Neural crest cell (in vitro differentiated cells): ENCODE results near the gene CCDC171. TPM values are rescaled to one million over a fixed set of nuclear protein-coding genes. Genes with fewer than 3 reads are reported as not detected.

Experiments
- DNase-seq: peaks from one replicate; pipeline ENCODE4 v3.0.0; 2021; ENCODE audit warnings: low read depth, mixed read lengths, low spot score
- H3K27ac Mint-ChIP-seq: one replicate; pipeline ENCODE4 v1.8.0; 2021; ENCODE audit warnings: mild to moderate bottlenecking, mixed read lengths; ENCODE audit not compliant: unreplicated experiment
- H3K27me3 Mint-ChIP-seq: 2 replicates; pipeline ENCODE4 v1.8.0; 2021; ENCODE audit warnings: low read depth, mild to moderate bottlenecking, mixed read lengths
- H3K36me3 Mint-ChIP-seq: 2 replicates; pipeline ENCODE4 v1.8.0; 2021; ENCODE audit warnings: low read depth, mild to moderate bottlenecking, mixed read lengths
- H3K4me1 Mint-ChIP-seq: 2 replicates; pipeline ENCODE4 v1.8.0; 2021; ENCODE audit warnings: mixed read lengths
- H3K4me3 Mint-ChIP-seq: one replicate; pipeline ENCODE4 v1.8.0; 2021; ENCODE audit warnings: mild to moderate bottlenecking, mixed read lengths
- H3K9me3 Mint-ChIP-seq: 2 replicates; pipeline ENCODE4 v1.8.0; 2021; ENCODE audit warnings: mixed read lengths
- total RNA-seq: library from RNA; stranded (reverse); gene quantifications from 2 replicates; pipeline ENCODE4 v1.2.1, GENCODE V29; 2021
- TF ChIP-seq, protein P1 (sequence below): fragments of 200-600 bp; sonication (generic); conservative IDR thresholded peaks from 2 replicates; pipeline ENCODE4 v1.5.0; 2021; ENCODE audit warnings: antibody characterized with exemption, mild to moderate bottlenecking

Gene CCDC171
- total RNA-seq, 1 donor from 2014 or later: 6.1 TPM

DNA sequence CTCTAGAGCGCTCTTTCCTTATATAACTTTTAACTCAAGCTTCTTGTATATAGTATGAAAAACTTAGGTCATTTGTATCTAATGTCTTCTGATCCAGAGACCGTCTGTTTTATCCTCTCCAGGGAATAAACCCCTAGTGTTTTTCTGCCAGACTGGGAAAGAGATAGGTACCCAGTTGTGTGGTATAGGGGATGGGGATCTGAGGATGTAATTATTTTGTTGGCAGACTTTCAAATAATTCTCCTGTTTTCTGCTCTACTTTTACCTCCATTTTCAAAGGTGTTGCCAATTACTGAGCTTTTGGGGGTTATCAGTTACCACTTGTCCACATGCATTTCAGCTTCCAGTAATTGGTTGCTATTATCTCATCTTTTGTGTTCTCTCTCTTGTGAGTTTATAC lies 17.9 kb downstream of the CCDC171 start:
- Mint-ChIP-seq H3K36me3 (peaks cover 5% of the 10 kb centered on the region), H3K27me3 (no peaks in the 10 kb centered on the region), H3K9me3 (peaks cover 6% of the 10 kb centered on the region), H3K4me1 (no peaks in the 10 kb centered on the region), H3K27ac (no peak overlapping the region), H3K4me3 (no peak overlapping the region)
- DNase-seq: no peak
- TF ChIP-seq, protein P1, sequence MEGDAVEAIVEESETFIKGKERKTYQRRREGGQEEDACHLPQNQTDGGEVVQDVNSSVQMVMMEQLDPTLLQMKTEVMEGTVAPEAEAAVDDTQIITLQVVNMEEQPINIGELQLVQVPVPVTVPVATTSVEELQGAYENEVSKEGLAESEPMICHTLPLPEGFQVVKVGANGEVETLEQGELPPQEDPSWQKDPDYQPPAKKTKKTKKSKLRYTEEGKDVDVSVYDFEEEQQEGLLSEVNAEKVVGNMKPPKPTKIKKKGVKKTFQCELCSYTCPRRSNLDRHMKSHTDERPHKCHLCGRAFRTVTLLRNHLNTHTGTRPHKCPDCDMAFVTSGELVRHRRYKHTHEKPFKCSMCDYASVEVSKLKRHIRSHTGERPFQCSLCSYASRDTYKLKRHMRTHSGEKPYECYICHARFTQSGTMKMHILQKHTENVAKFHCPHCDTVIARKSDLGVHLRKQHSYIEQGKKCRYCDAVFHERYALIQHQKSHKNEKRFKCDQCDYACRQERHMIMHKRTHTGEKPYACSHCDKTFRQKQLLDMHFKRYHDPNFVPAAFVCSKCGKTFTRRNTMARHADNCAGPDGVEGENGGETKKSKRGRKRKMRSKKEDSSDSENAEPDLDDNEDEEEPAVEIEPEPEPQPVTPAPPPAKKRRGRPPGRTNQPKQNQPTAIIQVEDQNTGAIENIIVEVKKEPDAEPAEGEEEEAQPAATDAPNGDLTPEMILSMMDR: no peak

DNA sequence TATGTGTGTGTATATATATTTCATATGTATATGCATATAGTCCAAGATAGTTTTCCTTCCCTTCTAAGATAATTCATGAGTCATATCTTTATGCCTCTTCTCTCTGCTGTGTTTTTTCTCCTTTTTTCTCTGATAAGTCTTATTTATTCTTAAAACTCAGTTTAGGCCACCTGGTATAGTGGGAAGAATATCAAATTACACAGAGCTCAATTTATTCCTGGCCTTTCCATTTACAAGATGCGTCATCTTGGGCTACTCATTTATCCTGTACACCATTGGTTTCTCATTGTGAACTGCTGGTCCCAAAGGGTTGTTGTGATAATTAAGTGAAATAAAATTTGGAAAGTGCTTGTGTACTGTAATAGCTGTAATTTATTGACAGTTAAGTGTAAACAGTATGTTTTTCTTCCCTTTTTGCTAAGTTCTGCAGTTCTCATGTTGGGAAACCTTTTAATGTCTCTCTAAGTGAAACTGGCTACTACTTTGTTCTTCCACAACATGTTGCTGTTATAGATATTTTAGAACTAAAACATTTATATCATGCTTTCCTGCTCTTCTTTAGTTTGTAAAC lies 19.4 kb downstream of the CCDC171 start:
- Mint-ChIP-seq H3K4me3 (no peak overlapping the region), H3K9me3 (peaks cover 6% of the 10 kb centered on the region), H3K27ac (no peak overlapping the region), H3K36me3 (peaks cover 5% of the 10 kb centered on the region), H3K4me1 (no peaks in the 10 kb centered on the region), H3K27me3 (no peaks in the 10 kb centered on the region)
- TF ChIP-seq, protein P1: no peak
- no peak for DNase-seq

DNA sequence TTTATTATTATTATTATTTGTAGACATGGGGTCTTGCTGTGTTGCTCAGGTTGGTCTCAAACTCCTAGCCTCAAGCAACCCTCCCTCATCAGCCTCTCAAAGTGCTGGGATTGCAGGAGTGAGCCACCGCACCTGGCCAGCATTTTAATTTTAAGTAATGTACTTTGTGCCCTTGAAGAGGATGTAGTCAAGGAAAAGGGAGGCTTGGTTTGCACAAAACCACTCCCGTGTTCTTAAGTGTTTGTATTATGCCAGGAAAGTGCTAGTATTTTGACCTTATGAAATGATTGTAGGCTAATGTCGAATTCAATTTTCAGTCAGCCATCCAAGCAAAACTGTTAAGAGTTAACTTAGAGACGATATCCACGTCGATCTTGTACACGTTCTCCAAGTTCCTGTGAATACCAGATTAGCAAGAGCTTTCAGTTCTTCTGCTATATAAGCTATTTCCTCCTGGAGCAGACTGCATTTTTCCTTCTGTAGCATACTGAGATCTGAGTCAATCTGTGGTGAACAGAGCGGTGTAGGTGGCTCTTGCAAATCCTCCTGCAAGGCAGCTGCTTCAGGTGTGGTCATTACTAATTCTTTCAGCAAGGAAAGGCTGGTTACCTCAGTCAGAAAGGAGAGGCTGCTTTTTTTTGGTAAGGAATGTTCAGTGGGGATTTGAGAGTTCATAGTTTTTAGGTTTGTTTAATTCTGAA lies 23.7 kb downstream of the CCDC171 start:
- H3K36me3 Mint-ChIP-seq: peaks cover 12% of the 10 kb centered on the region
- H3K4me3 Mint-ChIP-seq: no peak overlapping the region
- H3K27ac Mint-ChIP-seq: no peak overlapping the region

DNA sequence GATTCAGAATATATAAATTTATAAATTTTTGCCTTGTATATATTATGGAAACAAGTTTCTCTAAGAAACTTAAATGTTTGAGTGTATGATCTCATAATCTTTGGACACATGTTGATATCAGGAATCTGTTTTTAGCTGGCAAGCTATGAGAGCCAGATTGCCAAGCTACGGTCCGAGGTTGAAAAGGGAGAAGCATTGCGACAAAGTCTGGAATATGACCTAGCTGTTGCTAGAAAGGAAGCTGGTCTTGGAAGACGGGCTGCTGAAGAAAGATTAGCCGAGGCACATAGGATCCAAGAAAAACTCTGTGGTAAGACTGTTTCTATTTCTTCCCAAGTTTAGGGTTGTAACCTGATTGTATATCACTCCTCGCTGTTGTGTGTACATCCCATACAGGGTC lies 25.9 kb downstream of the CCDC171 start:
- Mint-ChIP-seq H3K27ac (no peak overlapping the region), H3K27me3 (no peaks in the 10 kb centered on the region), H3K4me1 (no peaks in the 10 kb centered on the region), H3K9me3 (peaks cover 3% of the 10 kb centered on the region), H3K4me3 (no peak overlapping the region), H3K36me3 (peaks cover 23% of the 10 kb centered on the region)
- TF ChIP-seq, protein P1: no peak
- DNase-seq: no peak

More for the DNA sequence above, 23.7 kb downstream of the CCDC171 start:
- TF ChIP-seq, protein P1: no peak
- Mint-ChIP-seq H3K27me3 (no peaks in the 10 kb centered on the region), H3K4me1 (no peaks in the 10 kb centered on the region), H3K9me3 (no peaks in the 10 kb centered on the region)
- no peak for DNase-seq

DNA sequence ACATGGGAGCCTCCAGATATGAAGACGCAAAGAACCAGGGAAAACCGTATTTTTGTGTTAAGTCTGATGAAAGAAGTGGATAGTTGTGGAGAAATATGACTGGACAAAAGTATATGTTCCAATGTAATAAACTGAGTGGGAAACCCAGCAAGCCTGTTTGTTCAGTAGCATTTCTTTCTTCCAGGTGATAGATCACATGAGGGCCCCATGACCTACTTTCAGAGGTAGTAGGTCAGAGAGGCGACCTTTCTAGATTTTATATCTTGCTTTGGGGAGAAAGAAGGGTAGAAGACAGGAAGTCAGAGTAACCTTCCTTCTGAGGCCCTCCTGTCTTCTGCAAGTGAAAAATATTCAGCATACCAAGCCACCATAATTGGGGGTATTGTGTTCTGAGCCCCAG lies 31.5 kb downstream of the CCDC171 start:
- no peak for DNase-seq
- Mint-ChIP-seq H3K4me3 (no peak overlapping the region), H3K36me3 (peaks cover 26% of the 10 kb centered on the region), H3K27me3 (no peaks in the 10 kb centered on the region), H3K27ac (no peak overlapping the region), H3K9me3 (peaks cover 3% of the 10 kb centered on the region), H3K4me1 (no peaks in the 10 kb centered on the region)
- TF ChIP-seq, protein P1: no peak
